Neural crest cell (in vitro differentiated cells): ENCODE results near the gene BNIP1. TPM values are rescaled to one million over a fixed set of nuclear protein-coding genes. Genes with fewer than 3 reads are reported as not detected.

ENCODE experiments used
- DNase-seq: peaks from one replicate; pipeline ENCODE4 v3.0.0; 2021; ENCODE audit warnings: low read depth, mixed read lengths, low spot score
- H3K27ac Mint-ChIP-seq: one replicate; pipeline ENCODE4 v1.8.0; 2021; ENCODE audit warnings: mild to moderate bottlenecking, mixed read lengths; ENCODE audit not compliant: unreplicated experiment
- H3K27me3 Mint-ChIP-seq: 2 replicates; pipeline ENCODE4 v1.8.0; 2021; ENCODE audit warnings: low read depth, mild to moderate bottlenecking, mixed read lengths
- H3K36me3 Mint-ChIP-seq: 2 replicates; pipeline ENCODE4 v1.8.0; 2021; ENCODE audit warnings: low read depth, mild to moderate bottlenecking, mixed read lengths
- H3K4me1 Mint-ChIP-seq: 2 replicates; pipeline ENCODE4 v1.8.0; 2021; ENCODE audit warnings: mixed read lengths
- H3K4me3 Mint-ChIP-seq: one replicate; pipeline ENCODE4 v1.8.0; 2021; ENCODE audit warnings: mild to moderate bottlenecking, mixed read lengths
- H3K9me3 Mint-ChIP-seq: 2 replicates; pipeline ENCODE4 v1.8.0; 2021; ENCODE audit warnings: mixed read lengths
- CTCF ChIP-seq: fragments of 200-600 bp; sonication (generic); conservative IDR thresholded peaks from 2 replicates; pipeline ENCODE4 v1.5.0; 2021; ENCODE audit warnings: antibody characterized with exemption, mild to moderate bottlenecking
- long read RNA-seq: library from polyadenylated mRNA; unstranded; transcript quantifications from one replicate; pipeline ENCODE4 v2.0.0, GENCODE V29; 2020
- total RNA-seq: library from RNA; stranded (reverse); gene quantifications from 2 replicates; pipeline ENCODE4 v1.2.1, GENCODE V29; 2021

Gene BNIP1
- 14.2 and 14.6 TPM in 2 replicates for total RNA-seq
- long read RNA-seq, transcript BNIP1-202 (6 exons, 1,184 nt): major isoform, 35 of 39 reads
- long read RNA-seq, partial matches to known transcripts: 0 of 39 reads
- long read RNA-seq, other reads (novel, unspliced or antisense): 0 of 39 reads

- Mint-ChIP-seq H3K27ac (peak within 1 kb of the TSS; percentile 93), H3K9me3 (no peaks in the 10 kb centered on the region), H3K36me3 (peaks cover 10% of the 10 kb centered on the region), H3K27me3 (peaks cover 5% of the 10 kb centered on the region), H3K4me1 (peaks cover 14% of the 10 kb centered on the region), H3K4me3 (peak within 1 kb of the TSS; percentile 99)
- peak; percentile 95 for TF ChIP-seq CTCF
- peak; percentile 99 for DNase-seq
These were observed at the start of gene BNIP1 for GRCh38 chr5:173144200-173145176. BNIP1 (plus strand) TSS chr5:173144531; CDS start chr5:173144546, 15 bp downstream.

- Mint-ChIP-seq H3K27me3 (no peaks in the 10 kb centered on the region), H3K27ac (no peak overlapping the region), H3K4me1 (peaks cover 11% of the 10 kb centered on the region), H3K4me3 (no peak overlapping the region), H3K9me3 (peaks cover 5% of the 10 kb centered on the region), H3K36me3 (peaks cover 4% of the 10 kb centered on the region)
- DNase-seq: no peak
- no peak for TF ChIP-seq CTCF
These were observed 45.5 kb upstream of the BNIP1 start for GRCh38 chr5:173098787-173099186.

- TF ChIP-seq CTCF: no peak
- Mint-ChIP-seq H3K4me1 (peaks cover 13% of the 10 kb centered on the region), H3K36me3 (peaks cover 4% of the 10 kb centered on the region), H3K27ac (no peak overlapping the region), H3K27me3 (no peaks in the 10 kb centered on the region), H3K9me3 (peaks cover 5% of the 10 kb centered on the region), H3K4me3 (no peak overlapping the region)
- DNase-seq: no peak
These were observed 44.9 kb upstream of the BNIP1 start for GRCh38 chr5:173099461-173099860.

GRCh38 chr5:173101245-173101644 lies 43.1 kb upstream of the BNIP1 start:
- TF ChIP-seq CTCF: no peak
- H3K4me1 Mint-ChIP-seq: peaks cover 13% of the 10 kb centered on the region
- H3K27ac Mint-ChIP-seq: no peak overlapping the region
- peaks cover 4% of the 10 kb centered on the region for H3K36me3 Mint-ChIP-seq
- DNase-seq: no peak
- H3K4me3 Mint-ChIP-seq: no peak overlapping the region
- H3K27me3 Mint-ChIP-seq: no peaks in the 10 kb centered on the region
- peaks cover 5% of the 10 kb centered on the region for H3K9me3 Mint-ChIP-seq

- Mint-ChIP-seq H3K9me3 (peaks cover 5% of the 10 kb centered on the region), H3K27me3 (no peaks in the 10 kb centered on the region), H3K4me1 (peaks cover 13% of the 10 kb centered on the region), H3K4me3 (no peak overlapping the region), H3K27ac (no peak overlapping the region), H3K36me3 (peaks cover 4% of the 10 kb centered on the region)
- TF ChIP-seq CTCF: no peak
- DNase-seq: no peak
These were observed 40.9 kb upstream of the BNIP1 start for GRCh38 chr5:173103411-173103810.
